DMS53 (cell line): ENCODE results near the gene DNAJC1.
"Not testable (repeated sequence)": the region's sequence is repeated elsewhere in the genome, so short reads cannot be mapped to it uniquely, and the experiment has no call there.

Experiments used
- DNase-seq: peaks from one replicate; lab custom pipeline; 2025; lab: John Stamatoyannopoulos, UW

Gene DNAJC1

GRCh38 chr10:22003177-22003963, at the start of gene DNAJC1:
Gene DNAJC1 (minus strand): TSS chr10:22003730. CDS start chr10:22003434, 296 bp downstream.
- peak; percentile 100 for DNase-seq

- DNase-seq, result peak; percentile 18
Observed at GRCh38 chr10:22053048-22053447, 49.5 kb upstream of the DNAJC1 start.

GRCh38 chr10:22049635-22050034, 46.1 kb upstream of the DNAJC1 start:
- DNase-seq, result no peak

- no peak for DNase-seq
Observed at GRCh38 chr10:22047812-22048211, 44.3 kb upstream of the DNAJC1 start.

- DNase-seq, result peak; percentile 60
Observed at GRCh38 chr10:22043327-22043633, 39.8 kb upstream of the DNAJC1 start.

- peak; percentile 84 for DNase-seq
Observed at GRCh38 chr10:22042557-22043326, 39.2 kb upstream of the DNAJC1 start.

- no peak for DNase-seq
Observed at GRCh38 chr10:22034333-22034732, 30.8 kb upstream of the DNAJC1 start.

GRCh38 chr10:22032268-22032667, 28.7 kb upstream of the DNAJC1 start:
- DNase-seq, result not testable (repeated sequence)

GRCh38 chr10:22030421-22030820, 26.9 kb upstream of the DNAJC1 start:
- no peak for DNase-seq

GRCh38 chr10:22029445-22030236, 26.1 kb upstream of the DNAJC1 start:
- no peak for DNase-seq

GRCh38 chr10:22027364-22028238, 24.1 kb upstream of the DNAJC1 start:
- DNase-seq, result no peak

- DNase-seq, result no peak
Observed at GRCh38 chr10:22026287-22026686, 22.8 kb upstream of the DNAJC1 start.

- no peak for DNase-seq
Observed at GRCh38 chr10:22023508-22023907, 20.0 kb upstream of the DNAJC1 start.

GRCh38 chr10:22022257-22023032, 18.9 kb upstream of the DNAJC1 start:
- no peak for DNase-seq

- DNase-seq, result not testable (repeated sequence)
Observed at GRCh38 chr10:22021144-22021543, 17.6 kb upstream of the DNAJC1 start.

- DNase-seq, result peak; percentile 25
Observed at GRCh38 chr10:22017283-22018020, 13.9 kb upstream of the DNAJC1 start.

GRCh38 chr10:22016046-22016705, 12.6 kb upstream of the DNAJC1 start:
- no peak for DNase-seq

- DNase-seq, result peak; percentile 64
Observed at GRCh38 chr10:22010973-22011408, 7.5 kb upstream of the DNAJC1 start.

- DNase-seq, result no peak
Observed at GRCh38 chr10:22010539-22010938, 7.0 kb upstream of the DNAJC1 start.
